C4-2B (cell line): ENCODE data around the gene PGP.
A peak's percentile ranks its signal among the peaks of the same experiment; 100 is the strongest.
"Not testable (repeated sequence)": the region's sequence is repeated elsewhere in the genome, so short reads cannot be mapped to it uniquely, and the experiment has no call there.

ENCODE experiments used
- H3K27ac ChIP-seq: fragments of 450-650 bp; 2 replicates; pipeline ENCODE4 v1.5.1; 2017
- ZFX ChIP-seq: fragments of 450-650 bp; IDR thresholded peaks from 2 replicates; pipeline ENCODE4 v1.6.1; 2017
- TF ChIP-seq, protein P1 (sequence below): fragments of 450-650 bp; conservative IDR thresholded peaks from 2 replicates; pipeline ENCODE4 v1.5.1; 2017; ENCODE audit warnings: mild to moderate bottlenecking

Gene PGP

GRCh38 chr16:2204416-2205103 is 10.1 kb downstream of the PGP start:
- peak overlapping the region; percentile 92 for H3K27ac ChIP-seq
- TF ChIP-seq, protein P1, sequence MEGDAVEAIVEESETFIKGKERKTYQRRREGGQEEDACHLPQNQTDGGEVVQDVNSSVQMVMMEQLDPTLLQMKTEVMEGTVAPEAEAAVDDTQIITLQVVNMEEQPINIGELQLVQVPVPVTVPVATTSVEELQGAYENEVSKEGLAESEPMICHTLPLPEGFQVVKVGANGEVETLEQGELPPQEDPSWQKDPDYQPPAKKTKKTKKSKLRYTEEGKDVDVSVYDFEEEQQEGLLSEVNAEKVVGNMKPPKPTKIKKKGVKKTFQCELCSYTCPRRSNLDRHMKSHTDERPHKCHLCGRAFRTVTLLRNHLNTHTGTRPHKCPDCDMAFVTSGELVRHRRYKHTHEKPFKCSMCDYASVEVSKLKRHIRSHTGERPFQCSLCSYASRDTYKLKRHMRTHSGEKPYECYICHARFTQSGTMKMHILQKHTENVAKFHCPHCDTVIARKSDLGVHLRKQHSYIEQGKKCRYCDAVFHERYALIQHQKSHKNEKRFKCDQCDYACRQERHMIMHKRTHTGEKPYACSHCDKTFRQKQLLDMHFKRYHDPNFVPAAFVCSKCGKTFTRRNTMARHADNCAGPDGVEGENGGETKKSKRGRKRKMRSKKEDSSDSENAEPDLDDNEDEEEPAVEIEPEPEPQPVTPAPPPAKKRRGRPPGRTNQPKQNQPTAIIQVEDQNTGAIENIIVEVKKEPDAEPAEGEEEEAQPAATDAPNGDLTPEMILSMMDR = no peak
- TF ChIP-seq ZFX = no peak

DNA sequence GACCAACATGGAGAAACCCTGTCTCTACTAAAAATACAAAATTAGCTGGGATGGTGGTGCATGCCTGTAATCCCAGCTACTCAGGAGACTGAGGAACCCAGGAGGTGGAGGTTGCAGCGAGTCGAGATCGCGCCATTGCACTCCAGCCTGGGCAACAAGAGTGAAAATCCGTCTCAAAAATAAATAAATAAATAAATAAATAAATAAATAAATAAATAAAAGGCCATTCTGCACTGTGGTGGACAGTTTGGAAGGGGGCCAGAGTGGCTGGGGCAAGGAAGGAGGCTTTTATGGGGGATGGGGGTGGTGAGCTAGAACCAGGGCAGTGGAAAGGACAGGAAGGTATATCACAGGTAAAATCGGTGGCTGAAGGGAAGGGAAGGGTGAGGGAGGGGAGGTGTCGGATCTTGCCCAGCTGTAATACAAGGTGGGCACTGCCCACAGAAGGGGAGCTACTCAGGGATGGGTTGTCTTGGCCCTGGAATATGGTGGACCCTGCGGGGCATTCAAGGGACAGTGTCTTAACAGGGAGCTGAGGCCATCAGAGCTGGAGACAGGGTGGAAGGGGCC is 11.4 kb downstream of the PGP start:
- not testable (repeated sequence) for H3K27ac ChIP-seq

DNA sequence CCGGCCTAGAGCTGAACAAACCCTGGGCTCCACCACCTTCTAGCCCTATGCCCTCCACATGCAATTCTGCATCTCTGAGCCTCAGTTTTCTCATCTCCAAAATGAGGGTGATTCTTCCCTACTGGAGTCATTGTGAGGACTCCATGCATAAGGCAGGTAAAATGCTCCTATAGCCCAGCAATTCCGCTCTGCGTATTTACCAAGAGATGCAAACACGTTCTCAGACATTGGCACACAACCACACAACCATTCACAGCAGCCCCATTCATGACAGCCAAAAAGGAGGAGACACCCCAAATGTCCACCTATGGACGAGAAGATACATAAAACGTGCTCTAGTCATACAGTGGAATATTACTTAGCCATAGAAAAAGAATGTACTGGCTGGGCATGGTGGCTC is 14.3 kb downstream of the PGP start:
- H3K27ac ChIP-seq = no peak overlapping the region
- no peak for TF ChIP-seq ZFX
- TF ChIP-seq, protein P1 = no peak

DNA sequence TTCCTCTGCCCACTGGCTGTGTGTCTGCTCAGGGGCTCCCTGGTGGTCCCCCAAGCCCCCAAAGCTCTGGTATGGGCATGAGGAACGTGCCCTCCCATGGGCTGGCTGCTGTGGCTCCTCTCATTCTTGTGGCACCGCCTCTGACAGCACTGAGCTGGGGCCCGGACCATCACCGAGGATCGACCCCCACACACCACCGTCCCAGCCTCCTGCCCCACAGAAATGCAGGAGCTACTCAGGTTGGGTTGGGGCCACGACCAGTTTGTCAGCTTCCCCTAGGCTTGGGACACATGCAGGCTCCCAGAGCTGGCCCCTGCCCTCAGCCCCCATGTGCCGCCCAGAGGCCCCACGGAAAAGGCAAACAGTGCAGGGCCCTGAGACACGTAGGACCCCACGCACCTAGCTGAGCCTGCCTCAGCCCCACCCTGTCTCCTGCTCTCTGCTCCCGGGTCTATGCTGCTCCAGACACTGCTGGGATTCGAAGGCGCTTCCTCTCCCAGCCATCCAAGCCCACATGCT is 15.0 kb downstream of the PGP start:
- no peak overlapping the region for H3K27ac ChIP-seq
- no peak for TF ChIP-seq ZFX
- TF ChIP-seq, protein P1 = no peak

- TF ChIP-seq, protein P1 = no peak
- TF ChIP-seq ZFX = no peak
- H3K27ac ChIP-seq = no peak overlapping the region
Observed at GRCh38 chr16:2199095-2199494, 15.5 kb downstream of the PGP start.

- TF ChIP-seq ZFX = no peak
- TF ChIP-seq, protein P1 = no peak
- H3K27ac ChIP-seq = no peak overlapping the region
Observed at GRCh38 chr16:2198283-2198682, 16.4 kb downstream of the PGP start.

DNA sequence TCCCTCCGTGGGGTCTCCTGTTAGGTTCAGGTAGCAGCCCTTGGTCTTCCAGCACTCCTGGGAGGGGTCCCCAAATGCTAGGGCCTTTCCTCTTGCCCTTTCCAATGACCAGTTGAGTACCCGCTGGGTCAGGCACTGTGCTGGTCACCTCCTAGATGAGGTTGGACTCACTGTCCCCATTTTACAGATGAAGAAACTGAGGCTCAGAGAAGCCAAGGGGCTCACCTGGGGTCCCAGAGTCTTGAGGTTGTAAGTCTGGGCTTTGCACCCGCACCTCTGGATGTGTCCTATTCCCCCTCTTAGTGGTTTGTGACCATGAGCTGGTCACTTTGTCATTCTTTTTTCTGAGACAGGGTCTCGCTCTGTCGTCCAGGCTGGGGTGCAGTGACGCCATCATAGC is 16.9 kb downstream of the PGP start:
- TF ChIP-seq, protein P1 = no peak
- TF ChIP-seq ZFX = no peak
- H3K27ac ChIP-seq = no peak overlapping the region

GRCh38 chr16:2196981-2197511 is 17.6 kb downstream of the PGP start:
- no peak for TF ChIP-seq ZFX
- TF ChIP-seq, protein P1 = no peak
- no peak overlapping the region for H3K27ac ChIP-seq
